Kidney (tissue), 14 donors: ENCODE data around the gene MED26. TPM values are rescaled to one million over a fixed set of nuclear protein-coding genes. Genes with fewer than 3 reads are reported as not detected.

Experiments
- DNase-seq, 5 donors: peaks; one replicate each; pipeline ENCODE4 v3.0.0-alpha.2; 2013 to 2020
- FAIRE-seq: peaks from 2 replicates; lab custom pipeline; 2012; peaks lifted over from hg19 to GRCh38; lab: Jason Lieb, UNC
- H3K27ac ChIP-seq, 2 donors: one replicate each; pipeline ENCODE4 v1.7.0; 2013; ENCODE audit warnings: low read depth in 2 of 2, low read length in 2 of 2, inconsistent platforms in 1 of 2
- H3K27me3 ChIP-seq: one replicate; pipeline ENCODE4 v1.7.1; 2013; ENCODE audit warnings: low read length, inconsistent platforms; ENCODE audit not compliant: control insufficient read depth, insufficient read depth
- H3K36me3 ChIP-seq, 3 donors: one replicate each; pipeline versions ENCODE4 v1.7.0 to v1.7.1; 2013; ENCODE audit warnings: low read length in 3 of 3, control low read depth in 1 of 3, inconsistent platforms in 1 of 3; ENCODE audit not compliant: insufficient read depth in 3 of 3, control insufficient read depth in 2 of 3
- H3K4me1 ChIP-seq, 3 donors: one replicate each; pipeline versions ENCODE4 v1.7.0 to v1.7.1; 2013; ENCODE audit warnings: low read length in 3 of 3, inconsistent platforms in 1 of 3, low read depth in 1 of 3; ENCODE audit not compliant: control insufficient read depth in 2 of 3, insufficient read depth in 2 of 3
- H3K4me3 ChIP-seq, 3 donors: one replicate each; pipeline versions ENCODE4 v1.7.0 to v1.8.1; 2013; ENCODE audit warnings: low read length in 3 of 3, control low read depth in 1 of 3, inconsistent platforms in 1 of 3
- H3K9ac ChIP-seq, 3 donors: one replicate each; pipeline versions ENCODE4 v1.7.0 to v1.7.1; 2013; ENCODE audit warnings: low read length in 3 of 3, control low read depth in 1 of 3, inconsistent platforms in 1 of 3
- H3K9me3 ChIP-seq, 3 donors: one replicate each; pipeline versions ENCODE4 v1.7.0 to v1.7.1; 2013; ENCODE audit warnings: low read length in 3 of 3, control low read depth in 1 of 3, inconsistent platforms in 1 of 3; ENCODE audit not compliant: control insufficient read depth in 2 of 3, insufficient read depth in 1 of 3
- CTCF ChIP-seq: IDR thresholded peaks from 3 replicates; pipeline ENCODE4 v1.5.1; 2012; ENCODE audit warnings: mild to moderate bottlenecking, moderate library complexity, borderline replicate concordance; ENCODE audit not compliant: insufficient read depth; ENCODE audit errors: extremely low read depth
- intact Hi-C: fragments of 100-400 bp; cut with DNase I; formaldehyde crosslinking; loops from one replicate; pipeline ENCODE4 v1.11.1; 2022
- polyA plus RNA-seq: library from polyadenylated mRNA; stranded (reverse); fragments of 350-450 nt; fragmentation: Illumina TruSeq; extraction: RNeasy Lipid Tissue Mini Kit (QIAGEN cat#74804); gene quantifications from one replicate; pipeline ENCODE4 v1.2.3, GENCODE V29; 2014; ENCODE audit warnings: low read depth, low replicate concordance; ENCODE audit not compliant: insufficient read depth
- total RNA-seq: library from RNA; stranded (reverse); fragmentation: NEBNext Ultra II Directional; extraction: Animal tissue kit (Norgen Biotek cat#: 25700); gene quantifications from one replicate; pipeline ENCODE4 v1.2.1, GENCODE V29; 2021
- donor health status: control.
- donor health status: control.
- donor health status: control.
- donor health status: control.
- donor health status: control.
- donor health status: DM: yes; HTN: yes; CAD: no.
- donor health status: Normal renal cell carcinoma (clear cell type).

The MED26 gene
- total and polyA plus RNA-seq, 2 donors from 2014 or later, result 3.6 to 11.8 TPM

- Histone ChIP-seq H3K4me3 (no peak overlapping the region), H3K4me1 (peaks cover 0 to 63% (median 31%) of the 10 kb centered on the region in 3 donors), H3K9ac (no peak overlapping the region), H3K36me3 (no peaks in the 10 kb centered on the region), H3K27ac (no peak overlapping the region), H3K27me3 (no peaks in the 10 kb centered on the region), H3K9me3 (no peaks in the 10 kb centered on the region)
- no peak for FAIRE-seq
- no peak for DNase-seq
- no peak for TF ChIP-seq CTCF
- intact Hi-C loops, result no loop called here
Measured at GRCh38 chr19:16587833-16588823, 39.9 kb downstream of the MED26 start.

GRCh38 chr19:16586991-16587832, 40.8 kb downstream of the MED26 start:
- H3K36me3 ChIP-seq, result no peaks in the 10 kb centered on the region
- no peak overlapping the region for H3K4me3 ChIP-seq
- H3K9me3 ChIP-seq, result no peaks in the 10 kb centered on the region
- no peak overlapping the region for H3K27ac ChIP-seq
- intact Hi-C loops, result no loop called here
- no peaks in the 10 kb centered on the region for H3K27me3 ChIP-seq
- no peak for FAIRE-seq
- no peak overlapping the region for H3K9ac ChIP-seq
- H3K4me1 ChIP-seq, result peaks cover 0 to 70% (median 30%) of the 10 kb centered on the region in 3 donors
- TF ChIP-seq CTCF, result no peak
- DNase-seq, result peak in 4 of 5 donors; percentile 58 to 81 (median 68)

GRCh38 chr19:16586477-16586871, 41.5 kb downstream of the MED26 start:
- Histone ChIP-seq H3K9ac (no peak overlapping the region), H3K9me3 (no peaks in the 10 kb centered on the region), H3K36me3 (no peaks in the 10 kb centered on the region), H3K27ac (peak overlapping the region in 1 of 2 donors; percentile 38), H3K4me1 (peaks cover 0 to 74% (median 24%) of the 10 kb centered on the region in 3 donors), H3K27me3 (no peaks in the 10 kb centered on the region), H3K4me3 (no peak overlapping the region)
- DNase-seq (no peak), FAIRE-seq (no peak)
- no peak for TF ChIP-seq CTCF
- intact Hi-C loops, result no loop called here
